GM21367 (cell line): ENCODE results near the gene COL26A1.
"Not testable (repeated sequence)": the region's sequence is repeated elsewhere in the genome, so short reads cannot be mapped to it uniquely, and the experiment has no call there.

Experiments used
- ATAC-seq: cut with Tn5 transposase; IDR thresholded peaks from one replicate; pipeline ENCODE4 v1.9.1; 2021; ENCODE audit not compliant: unreplicated experiment

The COL26A1 gene

GRCh38 chr7:101362334-101363195, at the start of gene COL26A1:
Gene COL26A1 (plus strand): TSS chr7:101362875. CDS start chr7:101363033, 158 bp downstream.
- no peak for ATAC-seq

GRCh38 chr7:101315336-101315735, 47.3 kb upstream of the COL26A1 start:
- no peak for ATAC-seq

- ATAC-seq = no peak
Observed at GRCh38 chr7:101319401-101319800, 43.3 kb upstream of the COL26A1 start.

DNA sequence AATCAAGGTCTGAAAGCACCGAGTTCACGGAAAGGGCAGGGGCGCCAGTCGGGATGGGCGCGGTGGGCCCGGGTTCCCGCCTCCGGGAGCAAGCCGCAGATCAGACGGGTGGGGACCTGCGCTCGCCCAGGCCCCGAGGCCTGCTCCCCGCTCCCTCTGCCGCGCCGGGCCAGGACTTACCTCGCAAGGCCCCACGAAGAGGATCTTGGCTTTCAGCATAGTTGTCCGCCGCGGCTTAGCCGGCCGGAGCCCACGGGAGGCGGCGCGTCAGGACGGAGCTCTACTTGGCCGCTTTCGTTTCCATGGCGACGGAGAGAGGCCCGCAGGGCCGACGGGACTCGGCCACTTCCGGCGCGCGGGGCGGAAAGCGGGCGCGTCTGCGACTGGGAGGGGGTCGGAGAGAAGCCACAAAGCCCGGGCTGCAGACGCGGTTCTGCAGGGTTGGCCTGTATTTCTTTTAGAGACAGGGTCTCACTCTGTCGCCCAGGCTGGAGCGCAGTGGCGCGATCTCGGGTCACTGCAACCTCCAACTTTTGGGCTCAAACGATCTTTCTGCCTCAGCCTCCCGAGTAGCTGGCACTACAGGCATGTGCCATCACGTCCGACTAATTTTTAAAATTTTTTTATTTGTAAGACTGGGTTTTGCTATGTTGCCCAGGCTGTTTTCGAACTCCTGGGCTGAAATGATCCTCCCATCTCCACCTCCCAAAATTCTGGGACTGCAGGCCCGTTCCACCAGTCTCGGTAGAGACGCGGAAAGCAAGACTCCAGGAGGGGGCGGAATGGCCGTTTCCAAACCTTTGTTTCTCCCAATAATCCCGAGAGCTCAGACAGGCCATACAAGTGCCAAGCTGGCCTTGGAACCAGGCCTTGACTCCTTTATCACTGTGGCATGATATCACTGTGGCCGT, 40.9 kb upstream of the COL26A1 start, which contains the start of gene IFT22:
TSS of gene IFT22 (minus strand) at position 322 of the 911 bp plus-strand sequence. CDS start at position 219, 103 bp downstream.
- ATAC-seq = peak; percentile 93

DNA sequence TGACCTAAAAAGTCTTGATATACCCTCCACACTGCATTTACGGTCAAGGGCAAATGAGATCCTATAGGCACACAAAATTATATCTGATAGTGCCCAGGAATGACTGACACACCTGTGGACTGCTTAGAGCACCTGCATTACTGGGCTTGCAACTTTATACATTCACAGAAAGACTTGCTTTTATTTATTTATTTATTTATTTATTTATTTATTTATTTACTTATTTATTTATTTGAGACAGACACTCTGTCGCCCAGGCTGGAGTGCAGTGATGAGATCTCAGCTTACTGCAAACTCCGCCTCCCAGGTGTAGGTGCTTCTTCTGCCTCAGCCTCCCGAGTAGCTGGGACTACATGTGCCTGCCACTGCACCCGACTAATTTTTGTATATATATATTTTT, 34.5 kb upstream of the COL26A1 start:
- ATAC-seq = no peak

DNA sequence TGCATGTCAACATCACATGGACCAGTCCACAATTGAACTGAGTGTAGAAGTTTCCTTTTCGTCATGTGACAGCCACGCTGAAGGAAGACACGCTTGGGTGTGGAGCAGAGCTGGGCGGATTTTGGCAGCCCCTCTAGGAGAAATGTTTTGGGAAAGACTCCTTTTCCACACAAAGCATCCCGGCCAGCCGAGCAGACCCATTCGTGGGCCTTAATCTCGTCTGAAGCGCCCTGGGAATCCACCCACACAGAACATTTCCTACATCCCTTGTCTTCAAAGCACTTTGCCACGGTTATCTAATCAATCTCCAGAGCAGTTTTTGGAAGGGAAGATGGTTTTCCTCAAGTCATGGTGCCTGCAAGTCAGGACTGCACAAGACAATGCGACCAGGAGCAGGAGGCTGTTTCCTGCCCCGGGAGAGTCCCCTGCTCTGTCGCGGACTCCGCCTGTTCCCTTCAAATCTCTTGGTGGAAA, 32.6 kb upstream of the COL26A1 start:
- no peak for ATAC-seq

- ATAC-seq = no peak
Observed at GRCh38 chr7:101332026-101332425, 30.6 kb upstream of the COL26A1 start.

GRCh38 chr7:101333912-101334311, 28.8 kb upstream of the COL26A1 start:
- no peak for ATAC-seq

DNA sequence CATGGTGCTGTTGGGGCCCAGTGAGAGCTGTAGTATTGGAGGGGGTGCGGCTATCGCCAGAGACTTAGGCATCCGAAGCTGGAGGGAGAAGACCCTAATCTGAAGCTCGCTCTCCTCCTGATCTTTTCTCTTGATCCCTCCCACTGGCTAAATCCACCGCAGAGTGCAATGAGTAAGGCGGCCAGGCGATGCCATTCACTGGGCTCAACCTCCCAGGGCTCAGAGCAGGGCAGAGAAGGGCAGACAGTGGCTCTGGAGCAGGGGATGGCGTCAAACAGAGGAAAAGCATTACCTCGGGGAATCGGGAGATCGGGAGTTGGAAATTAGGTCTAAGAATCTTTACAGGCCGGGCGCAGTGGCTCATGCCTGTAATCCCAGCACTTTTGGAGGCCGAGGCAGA, 22.3 kb upstream of the COL26A1 start:
- no peak for ATAC-seq

GRCh38 chr7:101342892-101343291, 19.8 kb upstream of the COL26A1 start:
- ATAC-seq = no peak

GRCh38 chr7:101347477-101347876, 15.2 kb upstream of the COL26A1 start:
- ATAC-seq = no peak

GRCh38 chr7:101348456-101349067, 14.1 kb upstream of the COL26A1 start:
- ATAC-seq = not testable (repeated sequence)

DNA sequence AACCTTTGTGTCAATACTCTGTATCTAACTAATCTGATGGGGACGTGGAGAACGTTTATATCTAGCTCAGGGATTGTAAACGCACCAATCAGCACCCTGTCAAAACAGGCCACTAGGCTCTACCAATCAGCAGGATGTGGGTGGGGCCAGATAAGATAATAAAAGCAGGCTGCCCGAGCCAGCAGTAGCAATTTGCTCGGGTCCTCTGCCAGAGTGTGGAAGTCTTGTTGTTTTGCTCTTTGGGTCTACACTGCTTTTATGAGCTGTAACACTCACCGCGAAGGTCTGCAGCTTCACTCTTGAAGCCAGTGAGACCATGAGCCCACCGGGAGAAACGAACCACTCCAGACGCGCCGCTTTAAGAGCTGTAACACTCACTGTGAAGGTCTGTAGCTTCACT, 13.4 kb upstream of the COL26A1 start:
- not testable (repeated sequence) for ATAC-seq

DNA sequence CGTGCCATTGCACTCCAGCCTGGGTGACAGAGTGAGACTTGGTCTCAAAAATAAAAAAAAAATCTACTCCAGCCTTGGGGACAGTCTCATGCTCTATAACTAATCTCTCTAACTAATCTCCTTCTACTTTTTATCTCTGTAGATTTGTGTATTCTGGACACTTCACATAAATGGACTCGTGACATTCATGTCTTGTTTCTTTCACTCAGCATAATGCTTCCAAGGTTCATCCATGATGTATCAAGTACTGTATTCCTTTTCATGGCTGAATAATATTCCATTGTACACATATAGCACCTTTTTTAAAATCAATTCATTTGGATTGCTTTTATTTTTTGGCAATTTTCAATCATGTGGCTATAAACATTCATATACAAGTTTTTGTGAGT, 9.8 kb upstream of the COL26A1 start:
- no peak for ATAC-seq

DNA sequence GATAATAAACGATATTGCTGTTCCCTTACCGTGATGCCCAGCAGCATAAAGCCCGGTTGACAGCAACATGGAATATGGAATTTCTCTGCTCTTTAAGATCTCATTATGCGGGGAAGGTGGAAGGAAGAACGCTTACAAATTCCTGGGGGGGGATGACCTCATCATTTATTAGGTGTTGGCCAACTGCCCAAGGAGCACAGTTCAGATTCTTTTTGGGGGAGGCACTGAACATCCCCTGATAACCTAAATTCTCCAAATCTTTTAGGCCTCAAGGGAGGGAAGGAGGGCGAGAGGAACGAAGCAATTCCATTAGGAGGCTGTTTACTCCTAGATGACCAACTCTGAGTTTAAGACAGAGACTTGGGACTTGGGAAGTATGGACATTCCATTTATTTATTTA, 5.2 kb upstream of the COL26A1 start:
- no peak for ATAC-seq

- ATAC-seq = no peak
Observed at GRCh38 chr7:101363196-101363733, 590 bp downstream of the COL26A1 start.

DNA sequence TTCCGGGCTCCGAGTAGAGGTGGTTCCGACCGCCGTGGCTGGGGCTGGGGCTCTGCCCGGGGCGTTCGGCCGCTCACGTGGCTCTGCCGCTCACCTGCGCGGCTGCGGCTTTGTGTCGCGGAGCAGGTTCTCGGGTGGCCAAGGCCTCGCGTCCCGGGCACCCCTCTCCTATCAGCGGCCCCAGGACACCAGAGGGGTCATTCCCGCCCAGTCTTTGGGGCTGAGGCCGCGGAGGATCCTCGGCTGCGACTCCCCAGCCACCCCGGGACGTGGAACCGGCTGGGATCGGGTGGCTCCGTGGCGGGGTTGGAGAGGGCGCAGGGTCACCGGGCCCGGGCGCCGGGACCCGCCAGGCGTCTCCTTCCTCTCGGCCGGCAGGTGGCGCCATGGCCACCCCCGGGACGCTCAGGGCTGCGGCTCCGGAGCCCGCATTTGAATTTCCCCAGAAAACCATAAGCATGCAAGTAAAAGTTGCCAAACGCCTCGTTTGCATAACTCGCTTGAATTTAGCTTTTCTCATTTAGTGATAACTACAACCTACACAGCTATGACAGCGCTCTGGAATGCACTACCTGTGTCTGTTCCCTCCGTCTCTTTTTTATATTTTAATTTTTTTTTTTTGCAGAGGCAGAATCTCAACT, 1.2 kb downstream of the COL26A1 start:
- no peak for ATAC-seq

DNA sequence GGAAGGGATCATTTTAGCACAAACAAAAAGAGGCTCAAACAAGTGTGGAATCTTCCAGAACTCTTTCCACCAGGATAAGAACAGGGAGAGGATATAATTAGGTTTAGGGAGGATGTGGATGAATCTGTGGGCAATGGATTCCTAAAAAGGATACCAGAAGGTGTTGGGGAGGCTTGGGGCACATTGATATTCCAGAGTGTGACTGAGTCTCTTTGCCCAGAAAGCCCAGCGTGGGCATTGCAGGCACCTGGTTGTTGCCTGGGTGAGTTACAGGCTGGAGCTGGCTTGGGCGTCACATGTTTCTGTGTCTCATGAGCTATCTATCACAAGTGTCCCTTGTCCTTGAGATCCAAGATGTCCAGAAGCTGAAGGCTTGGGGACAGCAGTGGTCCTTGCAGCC, 3.3 kb downstream of the COL26A1 start:
- no peak for ATAC-seq

- ATAC-seq = no peak
Observed at GRCh38 chr7:101367676-101368075, 5.0 kb downstream of the COL26A1 start.

GRCh38 chr7:101368422-101369165, 5.9 kb downstream of the COL26A1 start:
- ATAC-seq = no peak
